ENCODE results near the gene MIS12.

GRCh38 chr17:5464717-5465507 is 21.5 kb upstream of the MIS12 start:
- no peak for TF ChIP-seq CTCF (IDR thresholded peaks at IDR 0.05)
- TF ChIP-seq POLR2AphosphoS5 (IDR thresholded peaks at IDR 0.05) = no peak
- no peak for TF ChIP-seq POLR2A (IDR thresholded peaks at IDR 0.05)
- no peak for TF ChIP-seq EP300 (IDR thresholded peaks at IDR 0.05)
